ENCODE measurements around the gene MCEE.
"Not testable (repeated sequence)": the region's sequence is repeated elsewhere in the genome, so short reads cannot be mapped to it uniquely, and the experiment has no call there.

MCEE gene

DNA sequence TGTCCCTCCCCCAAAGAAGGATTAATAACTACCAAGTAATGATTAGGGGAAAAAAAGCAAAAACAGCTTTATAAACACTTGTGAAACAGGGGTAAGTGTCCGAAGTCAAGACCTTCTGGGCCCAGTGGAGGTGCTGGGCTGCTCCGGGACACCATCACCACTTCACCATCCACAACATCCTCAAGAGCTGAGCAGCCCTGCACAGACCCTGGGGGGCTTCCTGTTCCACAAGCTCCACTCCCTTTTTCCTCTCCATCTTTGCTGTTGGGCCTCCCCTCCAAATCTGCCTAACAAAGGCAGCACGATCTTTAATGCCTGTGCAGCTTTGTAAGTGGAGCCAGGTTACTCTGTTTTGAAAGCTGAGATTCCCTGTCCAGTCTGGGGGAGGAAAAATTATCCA is 46.7 kb downstream of the MCEE start:
- in situ Hi-C loops (cut with HindIII; ENCODE audit: low pct_unique_long_range_greater_than_20kb, low sequenced_read_pairs); DNase-seq (ENCODE audit: low read depth in 1 of 2, low spot score in 1 of 2): not testable (repeated sequence)

DNA sequence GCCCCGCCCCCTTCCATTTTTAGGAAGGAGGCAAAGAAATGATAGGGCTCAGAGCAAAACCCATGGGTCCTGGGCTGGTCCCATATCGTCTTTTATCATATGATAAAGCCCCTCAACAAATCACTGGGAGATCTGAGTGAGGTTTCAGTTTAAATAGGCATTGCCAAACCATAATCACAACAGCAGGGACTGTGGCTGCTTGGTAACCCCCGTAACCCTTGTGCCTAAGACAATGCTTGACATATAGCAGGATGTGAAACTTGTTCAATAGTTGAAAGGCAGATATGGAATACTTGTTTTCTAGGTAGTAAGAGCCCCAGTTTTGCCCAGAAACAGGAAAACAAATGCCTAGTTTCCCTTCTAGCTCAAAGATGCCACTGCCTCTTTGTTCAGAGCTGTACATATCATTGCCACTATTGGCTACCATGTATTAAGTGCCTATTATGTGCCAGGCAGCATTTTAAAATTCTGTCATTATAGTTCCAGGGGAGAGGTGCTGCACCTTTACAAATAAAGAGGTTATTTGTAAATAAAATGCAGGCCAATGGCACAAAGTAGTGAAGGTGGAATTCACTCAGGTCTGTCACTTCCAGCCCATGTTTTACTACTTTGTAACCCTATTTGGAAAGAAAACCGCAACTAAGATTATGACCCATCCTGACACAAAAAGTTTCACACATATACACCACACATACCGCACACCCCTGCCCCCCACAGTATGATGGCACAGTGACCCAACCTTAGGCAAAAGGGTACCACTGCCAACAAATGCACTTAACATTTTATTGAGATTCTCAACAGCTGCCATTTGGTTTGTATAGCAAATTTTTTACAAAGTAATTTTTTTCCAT is 47.4 kb downstream of the MCEE start:
- in situ Hi-C loops (cut with HindIII; ENCODE audit: low pct_unique_long_range_greater_than_20kb, low sequenced_read_pairs): no loop called here
- no peak for TF ChIP-seq JUND (IDR thresholded peaks at IDR 0.05; ENCODE audit: low read depth)
- DNase-seq (ENCODE audit: low read depth in 1 of 2, low spot score in 1 of 2): no peak

- DNase-seq (ENCODE audit: low read depth in 1 of 2, low spot score in 1 of 2): no peak
Measured at GRCh38 chr2:71078624-71079023, 51.4 kb downstream of the MCEE start.

GRCh38 chr2:71074893-71075395 is 55.1 kb downstream of the MCEE start:
- in situ Hi-C loops (cut with HindIII; ENCODE audit: low pct_unique_long_range_greater_than_20kb, low sequenced_read_pairs): no loop called here
- DNase-seq (ENCODE audit: low read depth in 1 of 2, low spot score in 1 of 2): no peak
- TF ChIP-seq JUND (IDR thresholded peaks at IDR 0.05; ENCODE audit: low read depth): no peak

More at GRCh38 chr2:71078624-71079023, 51.4 kb downstream of the MCEE start:
- TF ChIP-seq JUND (IDR thresholded peaks at IDR 0.05; ENCODE audit: low read depth): no peak
- in situ Hi-C loops (cut with HindIII; ENCODE audit: low pct_unique_long_range_greater_than_20kb, low sequenced_read_pairs): no loop called here

DNA sequence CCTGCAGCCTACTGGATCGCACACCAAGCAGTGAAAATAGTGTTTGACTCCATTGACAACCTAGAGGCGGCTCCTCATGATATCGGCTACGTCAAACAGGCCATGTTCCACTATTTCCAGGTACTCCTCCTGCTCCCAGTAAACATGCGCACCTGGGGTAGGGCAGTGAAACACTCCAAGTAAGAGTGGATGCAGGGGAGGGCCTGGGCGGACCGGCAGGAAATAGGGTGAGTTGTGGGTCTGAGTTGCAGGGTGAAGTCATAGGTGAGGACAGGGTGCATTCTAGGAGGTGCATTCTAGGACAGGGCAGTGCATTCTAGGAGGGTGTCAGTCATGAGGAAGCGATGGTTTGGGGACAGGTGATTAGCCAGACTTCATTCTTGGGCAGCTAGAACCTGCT is 56.6 kb downstream of the MCEE start:
- in situ Hi-C loops (cut with HindIII; ENCODE audit: low pct_unique_long_range_greater_than_20kb, low sequenced_read_pairs): no loop called here
- no peak for DNase-seq (ENCODE audit: low read depth in 1 of 2, low spot score in 1 of 2)
- no peak for TF ChIP-seq JUND (IDR thresholded peaks at IDR 0.05; ENCODE audit: low read depth)

DNA sequence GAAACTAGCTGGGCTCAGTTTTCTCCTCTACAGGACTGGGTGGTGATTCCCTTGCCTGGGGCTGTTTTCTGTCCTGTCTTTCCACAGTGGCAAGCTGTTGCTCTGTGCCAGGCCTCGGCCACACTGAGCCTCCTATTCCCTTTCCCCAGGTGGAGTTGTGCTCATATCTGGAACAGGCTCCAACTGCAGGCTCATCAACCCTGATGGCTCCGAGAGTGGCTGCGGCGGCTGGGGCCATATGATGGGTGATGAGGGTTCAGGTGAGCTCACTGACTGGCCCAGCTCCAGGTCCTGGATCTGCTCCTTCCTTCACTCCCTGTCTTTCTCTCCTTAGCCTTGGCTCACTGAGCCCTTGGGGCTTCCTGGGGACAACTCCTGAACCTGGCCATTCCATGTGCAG is 57.5 kb downstream of the MCEE start:
- in situ Hi-C loops (cut with HindIII; ENCODE audit: low pct_unique_long_range_greater_than_20kb, low sequenced_read_pairs): no loop called here
- DNase-seq (ENCODE audit: low read depth in 1 of 2, low spot score in 1 of 2): no peak
- TF ChIP-seq JUND (IDR thresholded peaks at IDR 0.05; ENCODE audit: low read depth): no peak

- in situ Hi-C loops (cut with HindIII; ENCODE audit: low pct_unique_long_range_greater_than_20kb, low sequenced_read_pairs): no loop called here
- TF ChIP-seq JUND (IDR thresholded peaks at IDR 0.05; ENCODE audit: low read depth): no peak
- DNase-seq (ENCODE audit: low read depth in 1 of 2, low spot score in 1 of 2): peak in 1 of 2 experiments; percentile 32
Measured at GRCh38 chr2:71071681-71072398, 58.2 kb downstream of the MCEE start.

DNA sequence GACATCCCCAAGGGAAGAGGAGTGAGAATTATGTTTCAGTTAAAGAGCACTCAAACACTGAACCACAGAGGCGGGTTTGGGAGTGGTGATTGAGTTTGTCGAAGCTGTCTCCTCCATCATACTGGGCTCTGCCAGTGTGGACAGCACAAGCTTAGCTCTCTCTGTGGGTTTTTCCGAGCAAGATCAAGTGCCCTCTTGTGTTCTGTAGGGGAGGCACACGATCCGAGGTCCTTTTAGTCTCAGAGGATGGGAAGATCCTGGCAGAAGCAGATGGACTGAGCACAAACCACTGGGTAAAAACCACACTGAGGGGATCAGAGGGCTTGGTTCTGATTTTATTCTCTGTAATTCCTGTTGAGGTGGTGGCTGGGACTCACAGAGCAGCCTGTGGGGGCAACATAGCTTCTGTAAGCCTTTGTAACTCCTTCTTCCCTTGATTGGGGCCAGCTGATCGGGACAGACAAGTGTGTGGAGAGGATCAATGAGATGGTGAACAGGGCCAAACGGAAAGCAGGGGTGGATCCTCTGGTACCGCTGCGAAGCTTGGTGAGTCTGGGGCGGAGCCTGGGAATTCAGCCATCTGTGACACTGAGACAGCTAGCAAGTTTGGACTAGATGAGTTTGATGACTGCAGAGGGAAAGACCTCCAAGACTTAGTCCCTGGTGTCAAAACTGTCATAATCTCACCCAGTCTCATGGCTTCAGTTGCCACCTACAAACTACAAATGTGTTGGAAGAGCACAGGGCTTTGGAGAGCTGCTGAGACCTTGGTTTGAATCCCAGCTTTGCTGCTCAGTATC is 59.5 kb downstream of the MCEE start:
- in situ Hi-C loops (cut with HindIII; ENCODE audit: low pct_unique_long_range_greater_than_20kb, low sequenced_read_pairs): no loop called here
- peak; percentile 38 to 75 for DNase-seq (ENCODE audit: low read depth in 1 of 2, low spot score in 1 of 2)
- no peak for TF ChIP-seq JUND (IDR thresholded peaks at IDR 0.05; ENCODE audit: low read depth)

- TF ChIP-seq JUND (IDR thresholded peaks at IDR 0.05; ENCODE audit: low read depth): no peak
- no peak for DNase-seq (ENCODE audit: low read depth in 1 of 2, low spot score in 1 of 2)
- in situ Hi-C loops (cut with HindIII; ENCODE audit: low pct_unique_long_range_greater_than_20kb, low sequenced_read_pairs): no loop called here
Measured at GRCh38 chr2:71069376-71069775, 60.7 kb downstream of the MCEE start.

DNA sequence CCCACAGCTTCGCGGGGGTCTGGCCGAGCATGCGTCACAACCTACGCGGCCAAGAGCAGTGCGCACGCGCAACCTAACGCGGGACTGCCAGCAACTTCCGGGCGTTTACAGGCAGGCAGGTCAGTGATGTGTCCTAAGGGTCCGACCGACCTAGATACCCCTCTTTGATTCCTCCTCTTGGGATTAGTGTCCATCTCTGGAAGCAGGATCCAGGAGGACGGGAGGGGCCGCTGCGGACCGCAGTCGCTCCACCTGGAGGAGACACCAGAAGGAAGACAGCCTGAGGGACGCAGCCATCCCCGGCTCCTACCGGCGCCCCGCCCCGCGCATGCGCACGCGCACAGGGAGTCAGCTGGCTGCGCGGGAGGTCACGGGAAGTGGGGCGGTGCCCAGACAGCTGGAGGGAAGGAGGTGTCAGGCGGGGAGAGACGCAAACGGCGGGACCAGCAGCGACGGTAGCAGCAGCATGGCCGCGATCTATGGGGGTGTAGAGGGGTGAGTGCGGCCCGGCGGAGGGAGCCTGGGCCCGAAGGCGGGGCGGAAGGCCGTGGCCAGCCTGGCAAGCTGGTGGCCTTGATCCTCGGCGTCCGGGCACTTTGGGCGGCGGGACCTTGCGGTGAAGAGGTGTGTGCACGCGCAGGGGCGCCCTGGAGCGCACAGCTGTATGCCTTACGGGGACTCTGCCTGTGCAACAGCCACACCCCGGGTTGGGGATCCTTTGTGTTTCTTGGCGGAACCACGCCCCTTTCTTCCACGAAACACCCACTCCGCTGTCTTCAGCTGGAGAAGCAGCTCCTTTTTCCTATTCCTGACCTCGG is 61.6 kb downstream of the MCEE start, which contains the start of gene NAGK:
NAGK (plus strand) TSS at position 431 of the 818 bp plus-strand sequence; CDS start at position 467, 36 bp downstream.
- TF ChIP-seq JUND (IDR thresholded peaks at IDR 0.05; ENCODE audit: low read depth): no peak
- in situ Hi-C loops (cut with HindIII; ENCODE audit: low pct_unique_long_range_greater_than_20kb, low sequenced_read_pairs): no loop called here
- peak; percentile 82 to 95 for DNase-seq (ENCODE audit: low read depth in 1 of 2, low spot score in 1 of 2)

GRCh38 chr2:71067567-71068217 is 62.3 kb downstream of the MCEE start:
- no peak for DNase-seq (ENCODE audit: low read depth in 1 of 2, low spot score in 1 of 2)

More at GRCh38 chr2:71067567-71068217, 62.3 kb downstream of the MCEE start:
- no peak for TF ChIP-seq JUND (IDR thresholded peaks at IDR 0.05; ENCODE audit: low read depth)
- in situ Hi-C loops (cut with HindIII; ENCODE audit: low pct_unique_long_range_greater_than_20kb, low sequenced_read_pairs): no loop called here
